HG03103 (cell line): ENCODE data around the gene SPRR1A.

ENCODE experiments used
- ATAC-seq: cut with Tn5 transposase; IDR thresholded peaks from one replicate; pipeline ENCODE4 v1.9.1; 2021; ENCODE audit warnings: low read depth; ENCODE audit not compliant: unreplicated experiment

The SPRR1A gene, protein sequence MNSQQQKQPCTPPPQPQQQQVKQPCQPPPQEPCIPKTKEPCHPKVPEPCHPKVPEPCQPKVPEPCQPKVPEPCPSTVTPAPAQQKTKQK

GRCh38 chr1:152983743-152984142 is at the start of gene SPRR1A:
Gene SPRR1A (plus strand): TSS chr1:152984081. CDS start chr1:152985231, 1,150 bp downstream.
- ATAC-seq: no peak

DNA sequence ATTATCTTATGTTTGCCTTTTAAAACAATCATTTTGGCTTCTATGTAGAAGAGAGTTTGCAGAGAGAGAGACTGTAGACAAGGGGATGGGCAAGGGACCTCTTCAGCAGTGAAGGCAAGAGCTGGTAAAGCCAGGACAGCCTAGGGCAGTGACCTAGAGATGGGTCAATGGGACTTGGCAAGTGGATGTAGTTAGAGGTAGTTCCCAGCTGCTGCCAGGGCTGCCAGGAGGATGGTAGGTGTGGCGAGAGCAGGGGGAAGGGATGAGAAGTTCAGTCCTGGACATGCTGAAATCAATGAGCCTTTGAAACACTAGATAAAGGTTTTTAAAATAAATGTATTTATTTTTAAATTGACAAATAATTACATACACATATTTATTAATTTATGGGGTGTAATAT is 43.3 kb upstream of the SPRR1A start:
- no peak for ATAC-seq

GRCh38 chr1:152941037-152941711 is 42.7 kb upstream of the SPRR1A start:
- ATAC-seq: no peak

DNA sequence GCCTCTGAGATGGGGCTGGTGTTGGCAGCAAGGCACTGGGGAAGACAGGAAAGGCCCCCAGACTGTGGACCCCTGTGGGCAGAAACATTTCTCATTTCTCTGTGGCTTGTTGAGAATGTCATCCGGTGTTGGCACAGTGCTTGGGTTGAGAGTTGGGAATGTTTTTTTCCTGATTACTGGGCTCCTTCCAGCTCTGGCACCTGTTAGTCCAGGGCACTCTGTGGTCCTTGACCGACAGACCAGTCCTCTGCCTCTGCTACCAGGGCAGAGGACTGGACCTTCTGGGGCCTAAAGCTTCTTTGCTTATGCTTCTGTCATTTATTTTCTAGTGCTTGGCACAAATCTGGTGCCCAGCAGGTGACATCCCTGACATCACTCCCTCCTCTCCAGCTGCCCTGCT is 41.7 kb upstream of the SPRR1A start:
- ATAC-seq: no peak

- no peak for ATAC-seq
Observed at GRCh38 chr1:152946248-152946647, 37.6 kb upstream of the SPRR1A start.

- no peak for ATAC-seq
Observed at GRCh38 chr1:152946651-152947256, 37.1 kb upstream of the SPRR1A start, which contains the start of gene SPRR5. Gene SPRR5 (plus strand): TSS chr1:152947206. CDS start chr1:152948555, 1,349 bp downstream.

GRCh38 chr1:152951711-152952110 is 32.2 kb upstream of the SPRR1A start:
- no peak for ATAC-seq

- no peak for ATAC-seq
Observed at GRCh38 chr1:152953761-152954160, 30.1 kb upstream of the SPRR1A start.

- no peak for ATAC-seq
Observed at GRCh38 chr1:152954436-152954835, 29.4 kb upstream of the SPRR1A start.

- ATAC-seq: no peak
Observed at GRCh38 chr1:152957561-152957960, 26.3 kb upstream of the SPRR1A start.

DNA sequence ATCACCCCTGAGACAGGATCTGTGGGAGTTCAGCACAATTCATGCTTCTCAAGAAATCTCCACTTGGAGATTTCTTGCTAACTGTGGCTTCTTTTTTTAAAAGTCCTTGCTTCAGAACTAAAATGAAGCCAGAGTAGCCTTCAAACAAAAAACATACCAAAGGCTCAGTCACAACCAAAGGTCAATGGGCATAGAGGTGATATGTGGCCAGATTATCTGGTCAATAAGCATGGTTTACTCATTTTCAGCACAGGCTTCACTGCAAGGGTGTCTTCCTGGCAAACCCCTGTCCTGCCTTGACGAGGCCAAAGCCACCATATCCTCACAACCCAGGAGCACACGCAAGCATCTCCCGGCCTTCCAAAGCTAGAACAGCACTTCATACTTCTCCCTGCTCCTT is 24.6 kb upstream of the SPRR1A start:
- no peak for ATAC-seq

DNA sequence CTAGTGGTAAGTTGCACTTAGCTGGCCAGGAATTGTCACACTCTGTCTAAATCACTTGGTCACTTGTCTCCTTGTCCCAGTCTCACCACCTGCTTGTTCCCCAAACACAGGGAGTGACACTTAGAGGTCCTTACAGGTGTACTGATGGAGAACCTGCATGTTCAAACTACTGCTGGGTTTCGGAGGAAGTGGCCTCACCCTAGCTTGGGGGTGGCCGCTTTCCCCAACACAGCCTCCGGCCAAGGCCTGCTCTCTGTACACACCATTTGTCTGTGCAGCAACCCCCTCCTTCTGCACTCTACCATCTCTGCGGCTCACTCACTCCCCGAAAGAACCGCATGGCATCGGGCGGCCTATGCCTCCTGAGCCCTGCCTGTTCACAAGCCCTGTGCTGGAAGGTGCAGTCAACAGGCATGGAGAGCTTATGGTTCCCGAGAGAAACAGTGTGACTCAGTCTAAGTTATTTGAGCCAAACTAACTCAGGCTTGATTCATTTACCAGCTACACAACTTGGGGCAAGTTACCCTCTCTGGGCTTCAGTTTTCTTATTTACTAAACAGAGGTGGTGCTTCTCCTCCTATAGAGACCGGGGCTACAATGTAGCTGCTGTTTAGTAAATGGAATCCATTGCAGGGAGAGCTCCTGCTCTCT is 24.0 kb upstream of the SPRR1A start:
- no peak for ATAC-seq

- no peak for ATAC-seq
Observed at GRCh38 chr1:152960452-152961044, 23.3 kb upstream of the SPRR1A start.

- no peak for ATAC-seq
Observed at GRCh38 chr1:152961226-152961891, 22.5 kb upstream of the SPRR1A start.

DNA sequence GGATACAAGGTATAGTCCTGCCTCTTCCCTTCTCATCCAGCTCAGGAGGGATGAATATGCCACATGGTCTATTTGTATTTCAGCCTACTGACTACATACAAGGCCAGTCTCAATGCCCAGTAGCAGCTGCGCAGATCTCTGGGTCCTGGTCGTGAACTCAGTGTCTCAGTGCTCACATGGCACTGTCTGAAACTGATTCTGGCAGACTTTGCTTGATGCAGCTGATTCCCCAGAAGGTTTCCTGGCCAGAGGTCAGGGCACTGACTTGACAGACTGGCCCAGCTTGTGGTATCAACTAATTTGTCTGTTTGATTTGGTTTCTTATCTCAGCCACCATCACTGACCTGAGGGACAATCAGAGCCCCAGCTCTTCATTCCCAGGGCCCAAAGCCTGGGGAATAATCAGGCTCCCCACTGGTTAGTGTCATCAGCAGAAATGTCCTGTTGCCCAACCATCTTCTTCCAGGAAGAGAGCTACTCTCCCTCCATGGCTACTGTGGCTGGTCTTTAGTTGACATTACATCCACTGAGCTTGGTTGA is 20.9 kb upstream of the SPRR1A start:
- no peak for ATAC-seq

GRCh38 chr1:152964536-152964935 is 19.3 kb upstream of the SPRR1A start:
- no peak for ATAC-seq

GRCh38 chr1:152965853-152966252 is 18.0 kb upstream of the SPRR1A start:
- no peak for ATAC-seq

GRCh38 chr1:152967201-152967600 is 16.7 kb upstream of the SPRR1A start:
- no peak for ATAC-seq

DNA sequence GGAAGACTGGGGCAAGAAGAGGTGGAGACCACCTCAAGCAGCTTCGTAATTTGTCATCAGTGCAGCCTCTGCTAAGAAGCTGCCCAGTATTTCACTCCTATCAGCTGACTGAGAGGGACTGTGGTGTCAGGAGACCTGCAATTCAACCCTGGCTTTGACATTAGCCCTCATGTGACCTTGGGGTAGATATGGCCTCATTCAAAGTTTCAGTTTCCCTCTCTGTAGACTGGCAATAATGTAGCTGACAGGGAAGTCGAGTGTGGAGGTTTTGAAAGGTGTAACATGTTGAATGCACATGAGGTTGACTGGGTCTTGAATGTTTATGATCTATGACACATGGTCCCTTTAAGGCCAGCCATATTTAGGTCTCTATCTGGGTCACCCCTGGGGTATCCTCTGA is 15.6 kb upstream of the SPRR1A start:
- peak; percentile 75 for ATAC-seq

DNA sequence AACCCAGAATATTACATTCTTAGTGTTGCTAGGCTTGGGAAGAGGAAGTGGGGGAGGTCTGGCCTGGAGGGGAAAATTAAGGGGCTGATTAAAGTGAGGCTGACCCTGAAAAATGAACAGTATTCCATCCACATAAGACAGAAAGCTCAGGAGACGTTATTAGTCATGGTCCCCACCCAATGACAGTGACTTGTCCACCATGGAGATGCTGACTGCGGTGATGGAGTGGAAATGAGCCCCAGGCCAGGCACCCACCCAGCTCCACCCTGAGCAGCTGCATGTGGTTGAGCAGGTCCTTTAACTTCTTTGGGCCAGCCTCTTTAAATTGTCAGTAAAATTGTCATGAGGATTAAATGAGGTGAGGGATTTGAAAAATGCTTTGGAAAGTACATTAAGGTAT is 14.8 kb upstream of the SPRR1A start:
- ATAC-seq: no peak
